ENCODE results near the gene SCG5.

GRCh38 chr15:32636908-32637567 is 4.5 kb upstream of the SCG5 start:
- TF ChIP-seq EP300 (IDR thresholded peaks at IDR 0.05) (no peak), POLR2A (IDR thresholded peaks at IDR 0.05; ENCODE audit: low read depth) (no peak), CTCF (IDR thresholded peaks at IDR 0.05) (no peak), POLR2AphosphoS5 (IDR thresholded peaks at IDR 0.05) (no peak)
